H4 (cell line): ENCODE results near the gene SLC2A5. TPM values are rescaled to one million over a fixed set of nuclear protein-coding genes. Genes with fewer than 3 reads are reported as not detected.

ENCODE experiments used
- DNase-seq: peaks from one replicate; pipeline ENCODE4 v3.0.0-alpha.2; 2015; ENCODE audit warnings: low spot score
- total RNA-seq: library from RNA; depleted of rRNA; stranded (reverse); fragments of >200 nt; shearing (Covaris generic); gene quantifications from 2 replicates; pipeline ENCODE4 v1.2.3, GENCODE V29; 2014

The SLC2A5 gene
- total RNA-seq, 1 experiment from 2014 or later: 1.7 TPM

DNA sequence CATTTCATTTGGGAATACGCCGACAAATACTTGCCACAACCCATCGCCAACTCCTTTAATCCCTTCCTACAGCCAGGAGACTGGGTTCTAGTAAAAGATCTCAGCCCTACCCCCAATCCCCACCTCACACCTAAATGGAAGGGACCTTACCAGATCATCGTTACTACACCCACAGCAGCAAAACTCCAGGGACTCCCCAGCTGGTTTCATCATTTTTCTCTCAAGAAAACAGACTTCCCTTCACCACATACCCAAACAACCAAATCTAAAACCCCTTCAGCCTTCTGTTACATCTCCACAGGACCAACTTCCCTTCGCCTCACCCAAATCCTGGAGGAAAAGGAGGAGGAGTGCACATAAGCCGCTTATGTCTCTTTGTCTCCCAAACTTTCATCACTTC is 23.7 kb upstream of the SLC2A5 start:
- no peak for DNase-seq

DNA sequence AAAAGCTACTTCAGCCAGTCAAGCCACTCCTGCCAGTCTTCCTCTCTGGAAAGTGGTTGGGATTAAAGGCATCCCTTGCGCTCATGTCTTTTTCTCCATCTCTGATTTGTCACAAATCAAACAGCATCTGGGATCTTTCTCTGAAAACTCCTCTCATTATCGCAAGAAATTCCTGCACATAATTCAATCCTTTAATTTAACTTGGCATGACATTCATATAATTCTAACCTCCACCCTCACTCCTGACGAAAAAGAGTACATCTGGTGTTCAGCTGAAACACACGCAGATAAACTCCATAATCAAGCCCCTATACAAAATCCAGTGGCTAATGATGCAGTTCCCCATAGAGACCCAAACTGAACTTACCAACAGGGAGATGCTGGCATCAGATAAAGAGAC is 19.4 kb upstream of the SLC2A5 start:
- no peak for DNase-seq

DNA sequence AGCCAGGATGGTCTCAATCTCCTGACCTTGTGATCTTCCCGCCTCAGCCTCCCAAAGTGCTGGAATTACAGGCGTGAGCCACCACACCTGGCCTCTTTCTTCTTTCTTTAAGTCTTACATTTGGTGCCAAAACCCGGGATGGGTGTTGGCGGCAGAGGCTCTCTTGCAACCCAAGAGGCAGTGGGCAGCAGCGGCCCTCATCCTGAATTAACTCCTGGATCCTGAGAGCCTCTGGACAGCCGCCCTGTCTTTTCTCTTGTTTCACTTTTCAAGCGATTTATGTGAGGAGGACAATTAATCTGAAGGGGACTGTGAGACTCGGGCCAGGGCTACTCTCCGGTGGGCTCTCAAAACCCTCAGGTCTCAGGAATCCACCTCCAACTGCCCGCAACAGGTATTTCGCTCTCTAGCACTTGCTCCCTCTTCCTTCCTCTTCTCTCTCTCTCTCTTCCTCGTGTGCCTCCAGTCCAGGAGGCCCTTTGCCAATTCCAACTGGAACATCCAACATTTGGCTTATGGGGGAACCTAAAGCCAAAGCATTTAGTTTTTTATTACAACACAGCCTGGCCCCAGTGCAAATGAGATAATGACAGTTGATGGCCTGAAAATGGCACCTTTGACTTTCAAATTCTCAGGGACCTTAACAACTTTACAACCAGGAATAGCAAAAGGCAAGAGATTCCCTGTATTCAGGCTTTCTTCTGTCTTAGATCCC is 18.1 kb upstream of the SLC2A5 start:
- no peak for DNase-seq

DNA sequence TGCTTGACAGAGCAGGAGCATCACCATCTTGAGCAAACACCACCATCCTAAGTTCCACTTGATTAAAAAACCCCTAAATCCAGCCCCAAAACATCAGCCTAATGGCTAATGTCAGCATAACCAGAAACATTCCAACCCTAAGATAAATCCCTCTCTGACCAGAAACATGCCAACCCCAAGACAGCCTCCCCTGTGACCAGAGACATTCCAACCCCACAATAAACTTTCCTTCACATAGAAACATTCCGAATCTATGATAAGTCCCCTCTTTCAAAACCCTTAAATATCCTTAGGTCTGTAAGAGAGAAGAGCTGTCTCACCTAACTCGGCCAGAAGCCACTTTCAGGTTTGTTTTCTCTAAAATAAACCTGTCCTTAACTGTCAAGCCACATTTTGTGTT is 17.4 kb upstream of the SLC2A5 start:
- no peak for DNase-seq

DNA sequence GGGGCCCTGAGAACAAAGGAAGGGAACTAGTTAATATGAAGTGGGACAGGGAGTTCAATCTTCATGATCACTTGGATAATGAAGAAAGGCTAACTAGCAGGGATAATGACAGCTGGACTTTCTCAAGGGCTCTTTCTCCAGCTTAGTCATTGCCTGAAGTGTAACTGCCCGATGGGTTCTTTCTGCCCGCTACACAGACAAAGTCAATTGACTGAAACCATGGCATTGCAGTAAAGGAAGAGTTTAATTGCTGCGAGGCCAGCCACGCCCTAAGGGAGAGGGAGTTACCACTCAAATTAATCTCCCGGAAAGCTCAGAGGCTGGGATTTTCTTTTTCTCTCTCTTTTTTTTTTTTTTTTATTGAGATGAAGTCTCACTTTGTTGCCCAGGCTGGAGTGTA is 16.6 kb upstream of the SLC2A5 start:
- peak; percentile 53 for DNase-seq

DNA sequence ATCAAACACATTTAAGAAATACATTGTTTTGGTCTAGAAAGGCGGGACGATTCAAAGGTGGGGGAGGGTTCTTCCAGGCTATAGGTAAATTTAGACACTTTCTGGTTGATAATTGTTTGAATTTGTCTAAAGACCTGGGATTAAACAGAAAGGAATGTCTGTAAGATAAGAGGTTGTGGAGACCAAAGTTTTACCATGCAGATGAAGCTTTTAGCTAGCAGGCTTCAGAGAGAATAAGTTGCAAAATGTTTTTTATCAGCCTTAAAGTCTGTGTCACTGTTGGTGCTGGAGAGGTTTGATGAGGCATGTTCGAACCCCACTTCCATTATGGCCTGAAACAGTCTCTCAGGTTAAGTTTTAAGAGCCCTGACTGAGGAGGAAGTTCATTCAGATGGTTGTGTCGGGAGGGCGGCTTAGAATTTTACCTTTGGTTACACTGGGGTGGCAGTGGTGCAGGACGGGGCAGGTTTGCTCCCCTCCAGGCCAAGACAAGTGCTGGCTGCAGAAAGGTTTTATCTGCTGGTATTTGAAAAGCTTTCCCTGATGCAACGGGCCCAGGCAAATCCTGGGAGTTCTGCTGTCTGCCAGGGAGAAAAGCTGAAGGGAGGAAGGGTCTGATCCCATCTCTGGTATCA is 16.0 kb upstream of the SLC2A5 start:
- no peak for DNase-seq

DNA sequence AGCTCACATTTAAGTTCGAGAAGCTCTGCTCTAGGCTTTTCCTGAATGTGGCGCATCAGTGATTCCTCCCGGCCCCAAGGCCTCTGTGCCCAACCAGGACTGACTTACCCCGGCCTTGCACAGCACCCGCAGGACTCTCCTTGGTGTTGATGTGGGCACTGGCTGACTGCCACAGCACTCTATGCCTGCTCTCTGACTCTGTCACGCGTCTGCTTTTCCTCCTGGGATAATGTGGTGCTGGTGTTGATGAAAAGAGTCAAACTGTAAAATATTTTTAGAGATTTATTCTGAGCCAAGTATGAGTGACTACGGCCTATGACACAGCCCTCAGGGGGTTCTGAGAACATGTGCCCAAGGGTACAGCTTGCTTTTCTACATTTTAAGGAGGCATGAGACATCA is 15.5 kb upstream of the SLC2A5 start:
- DNase-seq: peak; percentile 80

DNA sequence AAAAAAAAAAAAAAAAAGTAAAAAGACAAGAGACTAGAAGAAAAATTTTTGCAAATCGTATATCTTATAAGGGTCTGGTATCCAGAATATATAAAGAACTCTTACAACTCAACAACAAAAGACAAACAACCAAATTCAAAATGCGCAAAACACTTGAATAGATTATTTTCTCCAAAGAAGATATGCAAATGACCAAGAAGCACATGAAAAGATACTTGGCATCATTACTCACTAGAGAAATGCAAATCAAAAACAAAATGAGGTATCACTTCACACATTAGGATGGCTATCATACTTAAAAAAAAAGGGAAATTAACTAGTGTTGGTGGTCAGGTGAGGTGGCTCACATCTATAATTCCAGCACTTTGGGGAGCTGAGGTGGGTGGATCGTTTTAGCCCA is 12.0 kb upstream of the SLC2A5 start:
- no peak for DNase-seq

DNA sequence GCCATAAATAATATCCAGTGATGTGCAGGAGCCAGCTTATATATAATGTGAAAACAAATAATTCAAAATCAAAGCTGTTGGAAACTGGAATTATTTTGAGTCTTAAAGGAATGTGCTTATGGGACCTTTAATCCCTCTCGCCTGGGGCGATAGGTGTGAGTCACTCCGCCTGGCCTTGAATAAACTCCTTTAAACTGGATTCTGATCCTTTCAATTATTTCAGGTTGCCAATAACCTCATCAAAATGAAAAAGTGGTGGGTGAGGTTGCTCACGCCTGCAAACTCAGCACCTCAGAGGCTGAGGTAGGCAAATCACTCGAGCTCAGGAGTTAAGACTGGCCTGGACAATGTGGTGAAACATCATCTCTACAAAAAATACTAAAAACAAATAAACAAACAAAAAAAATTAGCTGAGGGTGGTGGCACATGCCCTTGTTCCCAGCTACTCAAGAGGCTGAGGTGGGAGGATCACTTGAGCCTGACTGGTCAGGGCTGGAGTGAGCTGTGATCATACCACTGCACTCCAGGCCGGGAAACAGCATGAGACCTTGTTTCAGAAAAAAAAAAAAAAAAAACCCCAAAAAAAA is 11.4 kb upstream of the SLC2A5 start:
- peak; percentile 79 for DNase-seq

DNA sequence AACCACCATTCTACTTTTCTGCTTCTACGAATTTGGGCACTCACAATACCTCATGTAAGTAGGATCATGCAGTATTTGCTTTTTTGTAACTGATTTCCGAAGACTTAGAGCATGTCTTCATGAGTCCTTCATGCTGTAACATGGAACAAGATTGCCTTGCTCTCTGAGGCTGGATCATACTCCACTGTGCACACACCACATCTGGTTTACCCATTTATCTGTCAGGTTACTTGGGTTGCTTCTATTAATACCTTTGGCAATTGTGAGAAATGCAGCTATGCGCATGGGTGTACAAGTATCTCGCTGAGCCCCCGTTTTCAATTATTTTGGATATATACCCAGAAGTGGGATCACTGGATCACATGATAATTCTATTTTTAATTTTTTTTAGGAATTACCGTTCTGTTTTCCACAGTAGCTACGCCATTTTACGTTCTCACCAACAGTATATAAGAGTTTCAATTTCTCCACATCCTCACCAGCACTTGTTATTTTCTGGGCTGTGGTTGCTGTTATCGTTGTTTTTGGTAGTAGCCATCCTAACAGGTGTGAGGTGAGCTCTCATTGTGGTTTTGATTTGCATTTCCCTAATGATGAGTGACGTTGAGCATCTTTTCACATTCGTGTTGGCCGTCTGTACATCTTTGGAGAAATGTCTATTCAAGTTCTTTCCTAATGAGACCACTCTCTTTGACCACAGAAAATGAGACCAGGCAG is 10.7 kb upstream of the SLC2A5 start:
- DNase-seq: no peak

DNA sequence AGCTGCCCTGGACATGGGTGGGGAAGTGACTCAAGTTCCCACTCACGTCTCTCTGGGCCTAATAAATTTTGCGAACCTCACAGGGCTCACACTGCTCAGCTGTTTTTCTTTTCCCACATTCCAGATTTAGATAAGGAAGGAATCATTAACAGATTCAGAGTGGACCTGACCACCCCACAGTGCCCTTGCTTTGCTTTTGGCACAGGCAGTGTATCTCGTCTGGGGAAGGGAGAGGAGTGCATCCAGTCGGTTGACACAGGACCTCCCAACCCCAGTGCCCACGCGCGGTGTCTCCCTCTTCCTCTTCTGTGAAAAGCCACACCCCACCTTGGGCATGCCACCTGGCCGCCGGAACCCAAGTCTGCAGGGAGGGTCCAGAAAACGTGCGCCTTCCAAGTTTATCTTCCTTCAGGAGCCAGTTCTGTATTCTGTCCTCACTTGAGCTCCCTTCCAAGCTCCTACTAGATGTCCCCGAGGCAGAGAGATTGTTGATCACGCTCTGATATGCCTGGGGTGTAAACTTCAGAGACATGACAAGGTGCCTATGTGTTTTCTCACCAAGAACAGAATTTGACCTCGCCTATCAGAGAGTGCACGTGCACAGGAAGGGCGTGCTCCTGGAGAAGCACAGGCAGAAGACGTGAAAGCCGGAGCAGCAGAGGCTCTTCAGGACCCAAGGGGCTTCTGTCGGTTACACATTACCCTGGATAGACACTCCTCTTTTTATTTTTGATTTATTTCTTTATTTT is 9.5 kb upstream of the SLC2A5 start:
- no peak for DNase-seq

DNA sequence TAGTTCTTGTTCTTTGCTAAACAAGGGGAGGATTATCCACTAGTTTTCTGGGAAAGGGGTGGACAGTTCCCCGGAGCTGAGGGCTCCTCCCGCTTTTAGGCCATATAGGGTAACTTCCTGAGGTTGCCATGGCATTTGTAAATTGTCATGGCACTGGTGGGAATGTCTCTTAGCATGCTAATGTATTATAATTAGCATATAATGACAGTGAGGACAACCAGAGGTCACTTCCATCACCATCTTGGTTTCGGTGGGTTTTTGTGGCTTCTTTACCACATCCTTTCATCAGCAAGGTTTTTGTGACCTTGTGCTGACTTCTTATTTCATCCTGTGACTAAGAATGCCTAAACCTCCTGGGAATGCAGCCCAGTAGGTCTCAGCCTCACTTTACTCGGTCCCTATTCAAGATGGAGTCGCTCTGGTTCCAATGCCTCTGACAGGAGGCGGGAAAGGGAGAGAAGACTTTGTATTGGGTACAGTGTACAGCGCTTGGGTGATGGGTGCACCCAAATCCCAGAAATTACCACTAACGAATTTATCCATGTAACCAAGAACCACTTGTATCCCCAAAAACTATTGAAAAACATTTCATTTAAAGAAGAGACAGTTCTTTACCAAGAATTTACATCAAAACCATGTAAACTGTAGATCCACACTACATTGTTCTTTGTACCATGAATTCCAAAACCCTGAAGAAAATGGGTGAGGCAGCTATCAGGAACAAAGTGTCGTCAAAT is 8.7 kb upstream of the SLC2A5 start:
- DNase-seq: peak; percentile 93

DNA sequence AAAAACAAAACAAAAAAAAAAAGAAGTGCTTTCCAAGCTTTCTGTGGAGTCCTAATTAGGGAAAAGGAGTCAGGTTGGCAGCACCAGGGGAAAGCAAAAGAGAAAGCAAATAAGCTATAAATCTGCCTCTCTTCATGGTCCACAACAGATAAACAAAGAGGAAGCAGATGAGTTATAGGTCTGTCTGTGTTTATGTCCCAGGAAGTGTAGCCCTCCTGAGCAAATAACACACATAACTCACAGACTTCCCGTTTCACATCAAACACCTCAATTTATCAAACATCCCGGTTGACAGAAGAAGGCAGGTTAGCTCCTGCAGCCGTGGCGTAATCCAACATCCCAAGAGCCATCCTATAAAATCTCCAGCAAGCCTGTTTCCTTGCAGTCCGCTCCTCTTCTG is 5.6 kb upstream of the SLC2A5 start:
- DNase-seq: no peak

DNA sequence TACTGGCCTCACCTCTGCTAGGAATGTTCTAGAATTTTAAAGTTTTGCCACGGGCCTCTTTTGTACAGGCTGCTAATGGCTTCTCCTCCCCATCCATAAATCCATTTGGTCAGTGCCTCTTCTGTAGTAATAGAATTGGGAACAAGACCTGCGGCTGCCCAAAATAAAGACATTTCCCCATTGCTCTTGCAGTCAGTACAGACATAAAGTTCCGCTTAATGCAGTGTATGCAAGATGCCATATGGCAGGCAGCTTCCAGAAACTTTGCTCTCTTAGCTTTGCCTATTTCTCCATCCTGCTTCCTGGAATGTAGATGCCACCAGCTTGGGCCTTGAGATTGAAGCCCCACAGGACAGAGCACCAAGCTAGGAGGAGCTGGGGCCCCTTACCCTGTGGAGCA is 3.7 kb upstream of the SLC2A5 start:
- DNase-seq: no peak

DNA sequence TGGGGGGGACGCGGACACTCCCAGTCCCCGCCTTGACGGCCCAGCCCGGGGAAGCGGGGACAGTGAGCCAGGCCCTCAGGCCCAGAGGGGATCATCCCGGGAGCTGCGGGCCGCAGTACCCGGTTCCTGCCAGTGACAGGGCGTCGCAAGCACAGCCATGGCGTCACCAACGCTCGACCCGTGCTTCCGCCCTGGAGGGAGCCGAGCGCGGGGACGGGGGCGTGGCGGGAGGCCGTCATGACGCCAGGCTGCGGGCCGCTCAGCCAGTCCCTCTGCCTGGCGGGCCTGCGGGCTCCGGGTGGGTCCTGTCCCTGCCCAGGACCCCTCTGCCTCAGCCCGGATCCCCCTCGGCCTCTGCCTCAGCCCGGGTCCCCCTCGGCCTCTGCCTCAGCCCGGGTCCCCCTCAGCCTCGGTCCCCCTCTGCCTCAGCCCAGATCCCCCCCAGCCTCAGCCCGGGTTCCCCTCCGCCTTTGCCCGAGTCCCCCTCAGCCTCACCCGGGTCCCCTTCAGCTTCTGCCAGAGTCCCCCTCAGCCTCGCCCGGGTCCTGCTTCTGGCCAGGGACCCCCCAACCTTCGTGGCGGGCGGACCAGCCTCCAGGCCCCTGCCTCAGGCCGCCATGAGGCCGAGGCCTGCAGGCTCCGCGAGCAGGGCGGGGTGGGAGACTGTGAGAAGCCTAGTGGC is 2.3 kb upstream of the SLC2A5 start:
- no peak for DNase-seq

DNA sequence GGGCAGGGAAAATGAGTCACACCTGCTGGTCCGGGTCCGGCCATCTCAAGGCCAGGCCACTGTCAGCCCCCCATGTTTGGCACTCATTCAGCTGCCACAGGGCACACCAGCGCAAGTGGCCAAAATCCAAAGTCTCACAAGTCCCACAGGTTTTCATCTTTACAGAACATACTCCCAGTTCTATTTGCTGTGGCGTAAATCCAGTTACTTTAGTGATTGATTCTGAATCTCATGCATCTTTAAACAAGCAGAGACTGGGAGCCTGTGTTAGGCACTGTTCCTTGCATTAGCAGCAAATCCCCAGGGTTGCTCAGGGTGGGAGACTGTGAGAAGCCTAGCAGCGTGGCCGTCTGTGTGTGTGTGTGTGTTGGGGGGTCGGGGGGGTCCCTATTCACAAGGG is 1.1 kb upstream of the SLC2A5 start:
- no peak for DNase-seq

DNA sequence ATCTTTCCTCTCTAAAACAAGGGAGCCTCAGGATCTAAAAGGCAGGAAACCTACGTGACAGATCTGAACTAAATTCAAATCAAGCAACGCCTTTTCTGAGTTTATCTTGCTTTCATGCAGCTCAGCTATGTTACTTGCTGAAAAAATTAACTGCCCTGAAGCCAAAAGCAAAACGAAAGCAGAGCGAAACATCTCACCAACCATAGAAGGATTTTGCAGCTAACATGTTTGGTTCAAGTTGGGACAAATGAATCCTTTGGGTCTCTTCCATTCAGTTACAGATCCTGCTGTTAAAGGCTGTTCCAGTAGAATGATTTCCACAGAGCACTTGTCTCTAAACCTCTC is 482 bp downstream of the SLC2A5 start:
- no peak for DNase-seq

DNA sequence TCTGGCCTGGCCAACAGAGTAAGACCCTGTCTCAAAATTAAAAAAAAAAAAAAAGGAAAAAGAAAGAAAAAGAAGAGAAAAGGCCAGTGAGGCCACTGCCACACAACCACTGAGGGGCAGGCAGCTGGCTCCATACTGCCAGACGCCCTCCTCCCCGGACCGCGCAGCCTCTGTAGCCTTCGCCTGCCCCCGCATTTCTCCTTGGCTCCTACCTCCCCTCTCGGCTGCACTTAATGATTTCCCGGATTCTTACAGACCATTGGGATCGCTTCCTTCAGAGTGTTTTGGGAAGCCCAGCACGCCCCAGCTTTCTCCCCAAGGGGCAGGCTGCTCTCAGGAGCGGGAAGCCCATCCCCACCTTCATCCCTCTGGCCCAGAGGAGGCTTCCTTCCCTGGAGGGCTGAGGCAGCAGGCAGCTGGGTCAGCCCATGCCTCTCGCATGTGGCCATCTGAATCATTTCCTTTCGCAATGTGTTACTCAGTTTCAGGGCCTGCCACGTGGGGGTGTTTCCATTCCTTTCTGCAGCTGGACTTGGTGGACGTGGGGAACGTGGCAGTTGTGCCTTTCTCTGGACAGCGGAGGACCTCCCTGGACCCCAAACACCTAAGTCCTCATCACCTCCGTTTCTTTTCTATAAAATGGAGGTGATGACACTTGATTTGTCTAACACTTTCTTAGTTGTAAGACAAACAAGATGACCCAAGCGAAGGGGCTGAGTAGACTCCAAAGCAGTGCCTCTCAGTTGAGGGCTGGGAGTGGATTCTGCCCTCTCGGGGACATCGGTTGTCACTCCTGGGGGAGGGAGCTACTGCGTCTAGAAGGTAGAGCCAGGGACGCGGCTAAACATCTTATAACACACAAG is 2.3 kb downstream of the SLC2A5 start:
- DNase-seq: peak; percentile 75

DNA sequence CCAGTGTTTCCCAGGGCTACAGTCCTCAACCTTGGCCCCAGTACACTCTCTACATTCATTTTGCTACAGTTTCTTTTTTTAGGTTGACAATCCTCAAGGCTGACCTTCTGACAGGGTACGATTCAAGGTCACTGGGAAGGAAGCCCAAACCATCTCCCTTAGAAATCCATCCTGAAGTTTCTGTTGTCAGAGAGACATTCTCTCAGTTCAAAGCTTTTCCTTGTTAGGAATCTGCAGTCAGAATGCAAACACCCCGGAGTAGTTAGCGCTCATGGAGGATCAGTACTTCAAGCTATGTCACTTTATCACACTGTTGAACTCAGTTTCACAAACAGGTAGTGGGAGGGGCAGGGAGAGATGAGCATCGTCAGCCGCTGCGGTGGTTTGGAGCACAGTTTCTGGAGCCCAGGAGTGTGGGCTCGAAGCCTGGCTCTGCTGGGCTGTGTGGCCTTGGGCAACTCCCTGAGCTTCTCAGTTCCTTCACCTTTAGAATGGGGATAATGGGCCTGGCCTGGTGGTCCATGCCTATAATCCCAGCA is 4.2 kb downstream of the SLC2A5 start:
- no peak for DNase-seq

DNA sequence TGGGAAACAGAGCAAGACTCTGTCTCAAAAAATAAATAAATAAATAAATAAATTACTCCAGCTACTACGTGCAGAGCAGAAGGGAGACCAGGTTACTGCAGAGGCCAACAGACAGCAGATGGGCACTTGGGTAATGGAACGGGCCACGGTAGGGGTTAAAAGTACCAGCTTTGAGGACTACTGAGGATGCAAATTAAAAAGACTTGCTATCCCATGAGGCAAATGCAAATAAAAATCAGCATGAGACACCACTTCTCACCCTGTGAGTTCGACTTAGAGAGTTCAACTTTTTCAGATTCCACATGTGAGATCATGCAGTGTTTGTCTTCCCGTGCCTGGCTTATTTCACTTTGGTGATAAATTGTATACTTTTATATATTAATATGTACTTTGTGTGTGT is 6.6 kb downstream of the SLC2A5 start:
- no peak for DNase-seq
